ENCODE measurements around the gene ADAMTS15.

- no peak for TF ChIP-seq CTCF (IDR thresholded peaks at IDR 0.05)
- TF ChIP-seq POLR2AphosphoS5 (IDR thresholded peaks at IDR 0.05) = no peak
These were observed 4.5 kb downstream of the ADAMTS15 start for GRCh38 chr11:130452940-130453339.
